IPS-11a (cell line): ENCODE data around the gene NBPF14.
"Not testable (repeated sequence)": the region's sequence is repeated elsewhere in the genome, so short reads cannot be mapped to it uniquely, and the experiment has no call there.

Experiments used
- H3K4me3 ChIP-seq: one replicate; pipeline ENCODE4 v1.5.1; 2013; ENCODE audit warnings: low read depth, low read length, control low read depth

NBPF14 gene, protein sequence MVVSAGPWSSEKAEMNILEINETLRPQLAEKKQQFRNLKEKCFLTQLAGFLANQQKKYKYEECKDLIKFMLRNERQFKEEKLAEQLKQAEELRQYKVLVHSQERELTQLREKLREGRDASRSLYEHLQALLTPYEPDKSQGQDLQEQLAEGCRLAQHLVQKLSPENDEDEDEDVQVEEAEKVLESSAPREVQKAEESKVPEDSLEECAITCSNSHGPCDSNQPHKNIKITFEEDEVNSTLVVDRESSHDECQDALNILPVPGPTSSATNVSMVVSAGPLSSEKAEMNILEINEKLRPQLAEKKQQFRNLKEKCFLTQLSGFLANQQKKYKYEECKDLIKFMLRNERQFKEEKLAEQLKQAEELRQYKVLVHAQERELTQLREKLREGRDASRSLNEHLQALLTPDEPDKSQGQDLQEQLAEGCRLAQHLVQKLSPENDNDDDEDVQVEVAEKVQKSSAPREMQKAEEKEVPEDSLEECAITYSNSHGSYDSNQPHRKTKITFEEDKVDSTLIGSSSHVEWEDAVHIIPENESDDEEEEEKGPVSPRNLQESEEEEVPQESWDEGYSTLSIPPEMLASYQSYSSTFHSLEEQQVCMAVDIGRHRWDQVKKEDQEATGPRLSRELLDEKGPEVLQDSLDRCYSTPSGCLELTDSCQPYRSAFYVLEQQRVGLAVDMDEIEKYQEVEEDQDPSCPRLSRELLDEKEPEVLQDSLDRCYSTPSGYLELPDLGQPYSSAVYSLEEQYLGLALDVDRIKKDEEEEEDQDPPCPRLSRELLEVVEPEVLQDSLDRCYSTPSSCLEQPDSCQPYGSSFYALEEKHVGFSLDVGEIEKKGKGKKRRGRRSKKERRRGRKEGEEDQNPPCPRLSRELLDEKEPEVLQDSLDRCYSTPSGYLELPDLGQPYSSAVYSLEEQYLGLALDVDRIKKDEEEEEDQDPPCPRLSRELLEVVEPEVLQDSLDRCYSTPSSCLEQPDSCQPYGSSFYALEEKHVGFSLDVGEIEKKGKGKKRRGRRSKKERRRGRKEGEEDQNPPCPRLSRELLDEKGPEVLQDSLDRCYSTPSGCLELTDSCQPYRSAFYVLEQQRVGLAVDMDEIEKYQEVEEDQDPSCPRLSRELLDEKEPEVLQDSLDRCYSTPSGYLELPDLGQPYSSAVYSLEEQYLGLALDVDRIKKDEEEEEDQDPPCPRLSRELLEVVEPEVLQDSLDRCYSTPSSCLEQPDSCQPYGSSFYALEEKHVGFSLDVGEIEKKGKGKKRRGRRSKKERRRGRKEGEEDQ (N-terminal part only)

DNA sequence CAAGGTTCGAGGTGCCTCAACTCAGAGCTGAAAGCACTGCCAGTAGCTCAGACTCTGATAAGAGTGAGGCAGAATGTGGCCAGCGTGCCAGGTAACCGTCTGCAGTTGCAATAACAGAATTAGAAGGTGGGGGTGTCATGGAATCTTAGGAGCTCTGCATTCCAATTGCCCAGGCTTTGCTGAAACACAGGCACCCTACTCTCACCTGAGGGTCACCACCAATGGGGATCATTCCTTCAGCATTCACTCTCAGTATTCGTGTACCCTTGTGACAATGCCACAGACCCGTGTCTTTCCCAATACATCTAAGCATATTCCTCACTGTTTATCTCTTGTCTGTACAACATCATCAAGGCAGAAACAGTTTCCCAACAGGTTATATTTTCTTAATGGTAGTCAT lies at the start of gene NBPF14:
TSS of gene NBPF14 (minus strand) at position 101 of the 400 bp plus-strand sequence. CDS start 294 bp downstream, outside the sequence.
- H3K4me3 ChIP-seq = not testable (repeated sequence)

DNA sequence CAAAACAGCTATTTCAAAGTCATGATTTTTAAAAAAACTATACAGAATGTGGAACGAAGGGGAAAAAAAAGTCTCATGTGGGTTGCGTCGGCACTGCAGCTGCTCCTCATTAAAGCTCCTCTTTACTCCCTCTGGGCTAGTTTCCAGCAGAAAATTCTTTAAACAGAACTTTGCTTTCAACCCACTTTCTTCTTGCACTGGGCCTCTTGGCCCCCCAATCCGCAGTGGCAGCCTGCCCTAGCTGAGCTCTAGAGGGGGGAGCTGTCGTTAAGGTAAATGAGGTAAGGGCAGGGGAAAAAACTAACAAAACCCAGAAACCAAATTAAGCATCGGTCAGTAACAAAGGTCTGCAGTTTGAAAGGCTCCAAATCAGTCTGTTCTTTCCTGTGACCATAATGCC lies 29.6 kb upstream of the NBPF14 start:
- not testable (repeated sequence) for H3K4me3 ChIP-seq

DNA sequence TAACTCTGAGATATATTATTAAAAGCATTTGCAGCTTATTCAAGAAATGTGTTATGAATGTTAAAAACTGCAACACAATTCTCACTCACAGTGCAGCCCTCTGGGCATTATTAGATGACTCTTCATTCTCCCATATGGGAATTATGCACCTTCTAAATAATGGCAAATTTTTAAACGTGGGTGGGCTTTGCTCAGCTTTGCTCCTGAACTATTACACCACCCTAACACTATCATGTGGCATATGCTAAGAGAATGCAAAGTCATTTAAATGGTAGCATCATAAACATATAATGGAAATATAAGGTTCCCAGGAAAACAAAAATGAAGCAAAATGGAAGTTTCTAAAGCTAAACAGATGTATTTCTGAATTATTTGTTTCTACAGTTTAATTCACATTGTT lies 22.4 kb upstream of the NBPF14 start:
- H3K4me3 ChIP-seq = not testable (repeated sequence)

DNA sequence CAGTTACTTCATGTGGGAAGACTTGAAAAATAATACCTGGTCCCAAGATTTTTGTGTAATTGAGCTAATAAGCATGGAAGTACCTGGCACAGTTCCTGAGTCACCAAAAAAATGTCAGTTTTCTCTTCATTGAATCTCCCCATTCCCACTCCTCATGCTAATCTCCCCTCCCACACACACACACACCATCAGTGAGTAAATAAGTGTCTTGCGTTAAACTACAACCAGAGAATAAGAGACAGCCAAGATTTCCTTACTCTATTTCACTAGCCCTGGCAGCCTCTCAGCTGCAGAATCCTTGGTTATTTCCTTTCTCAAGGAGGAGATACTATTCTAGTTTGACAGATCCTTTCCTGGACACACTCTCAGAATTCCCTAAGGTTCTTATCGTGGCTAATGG lies 9.5 kb upstream of the NBPF14 start:
- H3K4me3 ChIP-seq = not testable (repeated sequence)

DNA sequence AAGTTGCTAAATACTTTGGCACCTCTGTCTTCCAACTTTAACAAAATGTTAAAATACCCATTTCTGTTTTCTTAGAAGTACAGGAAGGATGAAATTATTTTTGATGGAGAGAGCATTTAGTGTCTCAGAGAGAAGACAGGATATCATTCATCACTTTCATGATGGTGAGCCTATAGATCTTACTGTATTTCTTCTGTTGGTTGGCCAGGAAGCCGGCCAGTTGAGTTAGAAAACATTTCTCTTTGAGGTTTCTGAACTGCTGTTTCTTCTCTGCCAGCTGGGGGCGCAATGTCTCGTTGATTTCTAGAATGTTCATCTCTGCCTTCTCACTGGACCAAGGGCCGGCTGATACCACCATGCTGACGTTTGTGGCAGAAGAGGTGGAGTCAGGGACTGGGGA lies 451 bp downstream of the NBPF14 start:
- not testable (repeated sequence) for H3K4me3 ChIP-seq

DNA sequence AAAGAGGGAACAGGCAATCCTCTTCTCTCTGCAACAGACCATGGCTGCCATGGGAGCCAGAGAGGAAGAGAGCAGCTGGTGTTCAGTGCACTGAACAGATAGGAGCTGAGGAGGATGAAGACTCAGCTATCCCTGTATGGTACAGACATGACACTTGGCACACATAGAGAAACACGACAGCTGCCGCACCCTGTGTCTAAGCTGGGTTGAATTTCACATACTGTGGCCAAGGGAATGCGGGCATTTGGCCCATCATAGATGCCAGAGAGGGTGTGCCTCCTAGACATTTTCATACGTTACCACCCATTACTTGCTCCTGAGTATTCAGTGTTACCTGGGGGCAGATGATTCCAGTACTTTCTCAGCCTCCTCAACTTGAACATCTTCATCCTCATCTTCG lies 4.7 kb downstream of the NBPF14 start:
- H3K4me3 ChIP-seq = not testable (repeated sequence)

DNA sequence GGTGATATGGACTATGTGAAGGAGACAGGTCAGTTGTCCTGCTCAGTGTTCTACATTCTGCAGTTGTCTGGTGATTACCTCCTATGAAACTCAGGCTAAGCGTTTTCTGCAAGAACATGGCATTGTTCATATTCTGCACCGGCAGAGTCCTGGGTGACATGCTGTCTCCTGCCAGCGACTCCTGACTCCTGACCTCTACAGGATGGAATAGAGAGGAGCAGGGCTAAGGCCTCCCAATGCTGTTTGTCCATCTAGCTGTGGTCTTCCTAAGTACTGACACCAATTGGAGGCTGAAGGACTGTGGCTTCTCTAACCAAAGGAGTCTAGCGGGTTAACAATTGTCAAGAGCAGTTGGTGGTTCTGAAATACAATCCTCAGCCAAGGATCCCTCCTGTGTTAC lies 63.7 kb downstream of the NBPF14 start:
- H3K4me3 ChIP-seq = not testable (repeated sequence)

DNA sequence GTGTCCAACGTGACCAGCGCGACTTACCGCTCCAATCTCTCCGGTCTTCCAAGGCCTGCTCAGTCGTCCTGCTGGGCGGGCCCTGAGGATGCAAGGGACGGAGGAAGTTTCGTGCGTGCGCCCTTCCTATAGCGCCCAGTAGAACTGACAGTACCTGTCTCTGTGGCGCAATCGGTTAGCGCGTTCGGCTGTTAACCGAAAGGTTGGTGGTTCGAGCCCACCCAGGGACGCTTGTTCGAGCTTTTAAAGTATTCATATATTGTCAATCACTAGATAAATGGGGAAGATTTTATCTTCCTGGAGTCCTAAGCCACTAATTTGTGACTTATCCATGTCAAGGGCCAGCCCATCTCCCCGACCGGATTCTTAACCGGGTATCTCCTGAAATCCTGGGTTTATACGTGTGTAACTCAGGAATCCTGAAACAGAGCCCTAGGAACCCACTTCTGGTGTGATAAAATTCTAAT lies 66.7 kb downstream of the NBPF14 start:
- H3K4me3 ChIP-seq = not testable (repeated sequence)

DNA sequence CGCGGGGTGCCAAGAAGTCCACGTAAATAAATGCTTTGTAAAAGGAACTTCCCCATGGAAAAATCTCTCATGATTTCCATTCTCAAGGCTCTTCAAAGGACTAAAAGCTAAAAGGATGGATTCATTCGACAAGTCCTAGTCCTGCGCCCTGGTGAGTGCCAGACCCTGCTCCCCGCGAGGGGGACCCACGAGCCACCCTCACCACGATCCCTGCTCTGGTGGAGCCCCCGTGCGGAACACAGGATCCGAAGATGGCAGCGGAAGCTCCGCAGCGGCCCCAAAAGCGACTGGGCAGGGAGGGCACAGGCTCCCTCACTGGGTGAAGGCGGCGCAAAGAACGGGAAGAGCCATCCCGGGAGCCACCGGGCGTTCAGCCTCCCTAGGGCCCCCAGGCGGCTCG lies 67.2 kb downstream of the NBPF14 start:
- H3K4me3 ChIP-seq = not testable (repeated sequence)

DNA sequence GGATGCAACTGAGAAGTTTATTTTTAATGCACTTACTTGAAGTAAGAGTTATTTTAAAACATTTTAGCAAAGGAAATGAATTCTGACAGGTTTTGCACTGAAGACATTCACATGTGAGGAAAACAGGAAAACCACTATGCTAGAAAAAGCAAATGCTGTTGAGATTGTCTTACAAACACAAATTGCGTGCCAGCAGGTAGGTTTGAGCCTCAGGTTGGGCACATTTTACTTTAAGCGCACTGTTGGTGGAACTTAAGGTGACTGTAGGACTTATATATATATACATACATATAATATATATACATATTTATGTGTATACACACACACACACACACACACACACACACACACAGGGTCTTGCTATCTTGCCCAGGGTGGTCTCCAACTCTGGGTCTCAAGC lies 69.2 kb downstream of the NBPF14 start:
- not testable (repeated sequence) for H3K4me3 ChIP-seq

DNA sequence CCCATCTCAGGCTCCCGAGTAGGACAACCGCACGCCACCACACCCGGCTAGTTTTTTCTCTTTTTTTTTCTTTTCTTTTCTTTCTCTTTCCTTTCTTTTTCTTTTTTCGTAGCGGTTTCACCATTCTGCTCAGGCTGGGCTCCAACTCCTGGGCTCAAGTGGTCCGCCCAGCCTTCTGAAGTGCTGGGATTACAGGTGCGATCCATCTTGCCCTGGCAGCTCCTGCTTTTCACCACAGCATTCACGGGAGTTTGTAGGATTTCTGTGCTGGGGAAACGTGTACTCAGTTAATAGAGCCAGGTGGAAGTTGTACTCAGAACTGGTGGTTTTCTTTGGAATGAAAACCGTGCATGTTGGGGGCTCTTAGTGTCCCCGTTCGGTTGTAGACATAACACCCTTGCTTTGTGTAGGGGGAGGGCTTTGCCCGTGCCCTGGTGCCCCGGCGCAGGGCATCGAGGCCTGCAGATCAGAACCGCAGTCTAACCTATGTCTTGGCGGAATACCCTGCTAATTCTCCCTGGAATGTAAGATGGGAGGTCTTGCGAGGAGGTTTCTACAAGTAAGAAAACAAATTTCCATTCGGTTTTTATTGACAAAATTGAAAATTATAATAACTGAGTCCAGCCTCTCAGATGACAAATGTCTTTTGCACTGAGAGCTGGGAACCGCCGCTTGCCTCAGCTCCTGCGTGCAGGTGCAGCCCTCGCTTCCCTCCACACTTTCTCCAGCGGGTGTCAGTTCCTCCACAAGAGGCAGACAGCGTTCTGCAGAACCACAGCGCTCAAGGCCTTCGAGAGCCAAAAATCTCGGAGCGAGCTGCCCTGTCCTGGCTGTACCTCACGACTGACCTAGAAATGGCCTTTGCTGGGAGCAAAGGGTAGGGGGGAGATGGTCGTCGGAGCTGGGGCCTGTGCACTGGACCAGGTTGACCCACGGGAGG lies 72.3 kb downstream of the NBPF14 start:
- H3K4me3 ChIP-seq = not testable (repeated sequence)

DNA sequence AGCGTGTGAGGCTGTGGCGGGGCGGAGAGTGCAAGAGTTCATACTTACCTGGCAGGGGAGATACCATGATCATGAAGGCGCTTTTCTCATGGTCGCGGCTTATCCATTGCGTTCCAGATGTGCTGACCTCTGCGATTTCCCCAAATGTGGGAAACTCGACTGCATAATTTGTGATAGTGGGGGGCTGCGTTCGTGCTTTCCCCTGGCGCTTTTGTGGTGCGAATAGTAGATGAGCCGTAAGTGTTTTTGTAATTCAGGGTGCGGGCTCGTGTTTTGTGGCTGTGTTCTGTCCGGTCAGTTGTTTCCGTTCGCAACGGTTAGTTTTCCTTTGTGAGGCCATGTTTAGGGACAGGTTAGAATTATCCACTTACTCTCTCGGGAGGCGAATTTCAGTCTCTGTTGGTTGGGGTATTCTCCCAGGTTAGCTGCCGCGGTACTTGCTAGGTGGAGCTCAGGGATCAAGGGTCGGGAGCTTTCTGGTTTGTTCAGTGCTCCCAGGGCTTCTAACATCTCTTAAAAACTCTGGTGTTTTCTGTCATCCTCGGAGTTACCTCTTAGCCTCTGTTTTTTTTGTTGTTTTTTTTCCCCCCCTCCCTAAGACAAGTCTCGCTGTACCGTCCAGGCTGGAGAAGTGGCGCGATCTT lies 73.1 kb downstream of the NBPF14 start:
- H3K4me3 ChIP-seq = not testable (repeated sequence)

DNA sequence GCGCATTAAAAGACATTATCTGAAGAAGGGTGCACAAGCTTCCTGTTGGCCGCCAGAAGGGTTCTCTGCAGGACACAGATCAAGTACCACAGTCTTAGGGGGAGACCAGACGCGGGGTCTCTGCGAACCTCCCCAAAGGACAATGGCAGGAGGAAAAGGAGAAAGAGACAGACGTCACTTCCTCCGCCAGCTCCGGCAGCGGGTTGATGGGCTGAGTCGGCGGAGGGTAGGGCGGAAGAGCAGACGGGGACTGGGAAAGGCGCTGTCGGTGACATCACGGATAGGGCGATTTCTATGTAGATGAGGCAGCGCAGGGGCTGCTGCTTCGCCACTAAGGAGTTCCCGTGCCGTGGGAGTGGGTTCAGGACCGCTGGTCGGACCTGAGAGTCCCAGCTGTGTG lies 73.7 kb downstream of the NBPF14 start:
- H3K4me3 ChIP-seq = not testable (repeated sequence)

DNA sequence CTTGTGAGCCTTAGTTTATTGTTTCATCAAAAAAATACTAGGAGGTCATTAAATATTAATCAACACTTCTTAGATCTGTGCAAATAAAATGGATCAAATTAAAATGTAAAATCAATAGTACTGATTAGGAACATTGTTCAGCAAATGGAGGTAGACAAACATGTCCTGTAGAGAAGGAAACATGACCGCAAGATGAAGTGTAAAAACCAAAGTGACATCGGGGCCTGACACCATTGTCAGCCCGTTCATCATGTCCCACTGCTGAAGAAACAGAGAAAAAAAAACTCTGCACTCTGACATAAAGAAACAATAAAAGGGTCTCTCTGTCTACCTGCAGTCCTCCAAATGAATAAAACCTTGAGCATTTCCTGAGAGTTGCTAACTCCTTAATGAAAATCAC lies 81.5 kb downstream of the NBPF14 start:
- not testable (repeated sequence) for H3K4me3 ChIP-seq

DNA sequence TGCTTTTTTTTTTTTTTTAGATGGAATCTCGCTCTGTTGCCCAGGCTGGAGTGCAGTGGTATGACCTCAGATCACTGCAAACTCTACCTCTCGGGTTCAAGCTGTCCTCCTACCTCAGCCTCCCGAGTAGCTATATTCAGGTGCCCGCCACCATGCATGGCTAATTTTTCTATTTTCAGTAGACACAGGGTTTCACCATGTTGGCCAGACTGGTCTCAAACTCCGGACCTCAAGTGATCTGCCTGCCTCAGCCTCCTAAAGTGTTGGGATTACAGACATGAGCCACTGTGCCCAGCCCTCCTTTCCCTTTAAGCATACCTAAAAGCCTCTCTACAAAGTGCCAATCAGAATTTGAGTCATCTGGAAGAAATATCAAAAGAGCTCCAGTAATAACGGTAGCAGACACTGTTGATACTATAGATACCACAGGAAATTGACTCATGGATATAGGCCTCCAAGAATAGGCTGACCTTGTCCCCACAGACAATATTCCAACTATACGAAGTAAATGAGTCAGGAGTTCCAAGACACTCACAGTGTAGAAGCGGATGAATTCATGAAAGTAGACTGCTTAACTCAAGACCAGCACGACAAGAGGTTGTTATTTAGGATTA lies 83.1 kb downstream of the NBPF14 start:
- H3K4me3 ChIP-seq = not testable (repeated sequence)

DNA sequence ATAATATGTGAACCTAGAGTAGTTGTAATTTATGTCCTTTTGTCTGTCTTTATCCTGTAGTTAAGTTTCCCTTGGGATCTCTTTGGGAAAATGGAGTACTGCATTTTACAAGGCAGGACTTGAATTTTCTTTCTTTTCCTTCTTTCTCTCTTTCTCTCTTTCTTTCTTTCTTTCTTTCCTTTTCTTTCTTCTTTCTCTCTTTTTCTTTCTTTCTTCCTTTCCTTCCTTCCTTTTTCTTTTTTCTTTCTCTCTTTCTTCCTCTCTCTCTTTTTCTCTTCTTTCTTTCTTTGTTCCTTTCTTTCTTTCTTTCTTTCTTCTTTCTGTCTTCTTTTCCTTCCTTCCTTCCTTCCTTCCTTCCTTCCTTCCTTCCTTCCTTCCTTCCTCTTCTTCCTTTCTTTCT lies 101.9 kb downstream of the NBPF14 start:
- not testable (repeated sequence) for H3K4me3 ChIP-seq

DNA sequence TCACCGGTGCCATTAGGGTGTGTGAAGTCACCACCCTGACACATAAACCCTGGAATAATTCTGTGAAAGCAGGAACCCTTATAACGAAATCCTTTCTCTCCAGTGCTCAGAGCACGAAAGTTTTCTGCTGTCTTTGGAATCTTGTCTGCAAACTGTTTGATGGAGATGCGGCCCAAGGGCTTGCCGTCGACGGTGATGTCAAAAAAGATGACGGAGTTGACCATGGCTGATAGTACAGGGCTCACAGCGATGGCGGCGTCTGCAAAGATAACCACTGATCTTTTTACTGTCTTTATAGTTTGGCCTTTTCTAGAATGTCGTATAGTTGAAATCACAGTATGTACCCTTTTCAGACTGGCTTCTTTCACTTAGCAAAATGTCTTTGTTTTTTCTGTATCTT lies 112.8 kb downstream of the NBPF14 start, which contains the start of gene PPIAL4G:
TSS of gene PPIAL4G (minus strand) at position 274 of the 400 bp plus-strand sequence. CDS start at position 224, 50 bp downstream.
- not testable (repeated sequence) for H3K4me3 ChIP-seq
